GM12873 (cell line): ENCODE results near the gene OR5K1.

Experiments used
- TF ChIP-seq, protein P1 (sequence below): IDR thresholded peaks from 2 replicates; pipeline ENCODE4 v1.5.1; 2012; ENCODE audit warnings: low read depth, mild to moderate bottlenecking, moderate library complexity, low read length, control low read depth; ENCODE audit not compliant: insufficient read depth; ENCODE audit errors: missing control alignments

OR5K1 gene

DNA sequence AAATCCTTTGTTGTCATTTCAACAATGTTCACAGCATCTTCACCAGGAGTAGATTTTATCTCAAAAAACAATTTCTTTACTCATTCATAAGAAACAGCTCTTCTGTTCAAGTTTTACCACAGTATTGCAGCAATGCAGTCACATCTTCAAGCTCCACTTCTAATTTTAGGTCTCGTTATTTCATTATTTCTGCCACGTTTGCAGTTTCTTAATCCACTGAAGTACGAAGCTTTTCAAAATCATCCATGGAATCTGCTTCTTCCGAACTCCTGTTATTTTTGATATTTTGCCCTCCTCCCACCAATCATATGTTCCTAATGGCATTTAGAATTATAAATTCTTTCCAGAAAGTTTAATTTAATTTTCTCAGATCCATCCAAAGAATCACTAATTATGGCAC lies 12.6 kb upstream of the OR5K1 start:
- TF ChIP-seq, protein P1, sequence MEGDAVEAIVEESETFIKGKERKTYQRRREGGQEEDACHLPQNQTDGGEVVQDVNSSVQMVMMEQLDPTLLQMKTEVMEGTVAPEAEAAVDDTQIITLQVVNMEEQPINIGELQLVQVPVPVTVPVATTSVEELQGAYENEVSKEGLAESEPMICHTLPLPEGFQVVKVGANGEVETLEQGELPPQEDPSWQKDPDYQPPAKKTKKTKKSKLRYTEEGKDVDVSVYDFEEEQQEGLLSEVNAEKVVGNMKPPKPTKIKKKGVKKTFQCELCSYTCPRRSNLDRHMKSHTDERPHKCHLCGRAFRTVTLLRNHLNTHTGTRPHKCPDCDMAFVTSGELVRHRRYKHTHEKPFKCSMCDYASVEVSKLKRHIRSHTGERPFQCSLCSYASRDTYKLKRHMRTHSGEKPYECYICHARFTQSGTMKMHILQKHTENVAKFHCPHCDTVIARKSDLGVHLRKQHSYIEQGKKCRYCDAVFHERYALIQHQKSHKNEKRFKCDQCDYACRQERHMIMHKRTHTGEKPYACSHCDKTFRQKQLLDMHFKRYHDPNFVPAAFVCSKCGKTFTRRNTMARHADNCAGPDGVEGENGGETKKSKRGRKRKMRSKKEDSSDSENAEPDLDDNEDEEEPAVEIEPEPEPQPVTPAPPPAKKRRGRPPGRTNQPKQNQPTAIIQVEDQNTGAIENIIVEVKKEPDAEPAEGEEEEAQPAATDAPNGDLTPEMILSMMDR = no peak

DNA sequence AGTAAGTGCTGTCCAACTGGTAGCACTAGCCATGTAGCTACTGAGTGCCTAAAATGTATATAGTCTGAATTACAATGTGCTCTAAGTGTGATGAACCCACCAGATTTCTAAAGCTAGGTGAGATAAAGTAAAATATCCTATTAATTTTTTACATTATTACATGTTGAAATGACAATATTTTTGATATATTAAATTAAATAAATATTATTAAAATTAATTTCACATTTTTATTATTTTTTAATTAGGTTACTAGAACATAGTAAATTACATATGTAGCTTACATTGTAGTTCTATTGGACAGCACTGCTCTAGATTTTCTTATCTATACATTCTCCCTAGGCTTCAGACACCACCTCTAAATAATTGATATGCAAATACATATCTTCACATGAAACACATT lies 9.2 kb upstream of the OR5K1 start:
- TF ChIP-seq, protein P1 = no peak

DNA sequence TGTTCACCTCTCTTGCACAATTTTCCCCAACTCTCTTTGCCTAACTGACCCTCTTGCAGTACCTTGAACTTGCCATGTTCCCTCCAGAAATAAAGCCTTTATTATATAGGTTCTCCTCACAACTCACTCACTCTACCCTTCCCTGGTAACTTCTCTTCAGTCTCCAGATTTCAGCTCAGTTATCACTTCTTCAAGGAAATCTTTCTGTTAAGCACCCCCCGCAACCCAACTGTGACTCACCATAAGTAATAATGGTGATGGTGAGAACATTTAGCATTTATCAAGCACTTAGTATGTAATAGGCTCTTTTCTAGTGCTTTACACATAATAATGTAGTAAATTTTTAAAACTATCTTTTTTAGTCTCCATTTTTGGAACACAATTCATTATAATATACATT lies 8.1 kb upstream of the OR5K1 start:
- TF ChIP-seq, protein P1 = no peak

DNA sequence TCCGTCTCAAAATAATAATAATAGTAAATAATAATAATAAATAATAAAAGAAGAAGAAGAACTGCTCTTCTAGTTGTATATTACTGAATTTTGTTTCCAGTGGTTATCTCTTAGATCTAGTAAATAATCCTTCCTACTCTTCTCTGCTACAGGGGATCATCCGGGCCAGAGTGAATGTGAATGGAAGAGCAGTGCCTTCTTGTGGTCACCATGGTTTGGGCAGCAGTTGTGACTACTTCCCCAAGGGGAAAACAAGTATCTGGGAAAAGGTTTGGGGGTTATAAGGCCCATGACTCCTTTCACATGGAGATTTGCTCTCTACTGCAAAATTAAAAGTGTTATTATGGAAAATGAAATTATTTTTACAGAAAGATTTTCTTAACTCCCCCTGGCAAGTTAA lies 5.5 kb upstream of the OR5K1 start:
- TF ChIP-seq, protein P1 = no peak

DNA sequence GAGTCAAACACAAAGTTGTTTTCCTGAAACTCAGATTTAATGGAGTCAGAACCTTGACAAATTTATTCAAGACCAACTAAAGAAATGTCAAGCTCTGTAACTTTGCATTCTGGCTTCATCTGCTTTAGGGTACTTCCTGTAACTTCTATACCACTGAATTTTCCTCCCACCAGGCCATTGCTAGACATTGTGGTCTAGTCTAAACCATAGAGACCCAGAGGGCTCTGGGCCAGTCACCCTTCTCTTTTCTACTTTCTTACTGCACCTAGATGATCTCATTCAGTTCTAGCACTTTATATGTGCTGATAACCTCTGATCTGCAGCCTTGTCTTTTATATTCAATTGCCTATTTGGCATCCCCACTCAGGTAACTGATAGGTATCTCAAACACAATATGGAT lies 2.8 kb upstream of the OR5K1 start:
- TF ChIP-seq, protein P1 = no peak

DNA sequence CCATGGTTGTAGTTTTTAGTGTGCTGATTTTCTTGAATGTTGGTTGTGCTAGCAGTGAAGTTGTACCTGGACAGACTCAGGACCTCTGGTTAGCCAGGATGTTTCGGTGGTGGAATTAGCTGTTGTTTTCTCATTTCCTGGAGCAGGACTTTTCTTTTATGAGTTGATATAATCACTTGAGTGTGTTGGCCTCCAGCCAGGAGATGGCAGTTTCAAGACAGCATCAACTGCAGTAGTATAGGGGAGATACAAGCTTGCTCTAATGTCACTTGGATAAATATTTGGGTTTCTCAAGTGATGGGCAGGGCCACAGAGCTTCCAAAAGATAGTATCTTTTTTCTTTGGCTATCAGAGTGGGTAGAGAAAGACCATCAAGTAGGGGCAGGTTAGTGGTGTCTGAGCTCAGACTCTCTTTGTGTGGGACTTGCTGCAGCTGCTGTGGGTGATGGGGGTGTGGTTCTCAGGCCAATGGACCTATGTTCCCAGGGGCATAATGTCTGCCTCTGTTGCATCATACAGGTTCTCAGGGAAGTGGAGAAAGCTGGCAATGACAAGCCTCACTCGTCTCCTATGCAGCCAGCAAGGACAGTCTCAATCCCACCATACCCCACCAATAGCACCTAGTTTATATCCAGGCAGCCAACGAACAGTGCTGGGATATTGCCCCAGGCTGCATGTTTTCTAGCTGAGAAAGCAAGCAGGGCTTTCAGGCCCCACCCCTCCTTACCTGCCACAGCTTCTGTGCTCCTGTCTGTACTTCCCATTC lies 19.9 kb downstream of the OR5K1 start:
- TF ChIP-seq, protein P1 = no peak

DNA sequence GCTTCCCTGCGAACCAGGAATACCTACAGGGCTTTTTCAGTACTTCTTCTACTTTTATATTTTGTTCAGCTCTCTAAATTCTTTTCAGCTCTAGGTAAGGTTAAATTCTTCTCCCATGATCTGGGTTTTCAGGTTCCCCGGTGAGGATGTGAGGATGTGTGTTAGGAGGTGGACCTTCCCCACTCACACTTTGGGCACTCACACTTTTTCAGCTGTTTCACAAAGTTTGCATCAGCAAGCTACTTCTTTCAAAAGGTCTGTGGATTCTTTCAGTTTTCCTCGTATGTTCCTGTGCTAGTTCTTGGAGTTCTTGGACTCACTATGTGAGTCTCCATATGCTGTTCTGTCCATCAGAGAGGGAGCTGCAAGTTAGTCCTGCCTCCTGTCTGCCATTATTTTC lies 20.6 kb downstream of the OR5K1 start:
- TF ChIP-seq, protein P1 = no peak
